IPS DF 4.7 (cell line): Measurements from ENCODE around the gene CD27.
"Not testable (repeated sequence)": the region's sequence is repeated elsewhere in the genome, so short reads cannot be mapped to it uniquely, and the experiment has no call there.

Experiments
- DNase-seq: peaks from one replicate; pipeline ENCODE4 v3.0.0-alpha.2; 2013; ENCODE audit warnings: low spot score; ENCODE audit errors: extremely low read depth

The CD27 gene

DNA sequence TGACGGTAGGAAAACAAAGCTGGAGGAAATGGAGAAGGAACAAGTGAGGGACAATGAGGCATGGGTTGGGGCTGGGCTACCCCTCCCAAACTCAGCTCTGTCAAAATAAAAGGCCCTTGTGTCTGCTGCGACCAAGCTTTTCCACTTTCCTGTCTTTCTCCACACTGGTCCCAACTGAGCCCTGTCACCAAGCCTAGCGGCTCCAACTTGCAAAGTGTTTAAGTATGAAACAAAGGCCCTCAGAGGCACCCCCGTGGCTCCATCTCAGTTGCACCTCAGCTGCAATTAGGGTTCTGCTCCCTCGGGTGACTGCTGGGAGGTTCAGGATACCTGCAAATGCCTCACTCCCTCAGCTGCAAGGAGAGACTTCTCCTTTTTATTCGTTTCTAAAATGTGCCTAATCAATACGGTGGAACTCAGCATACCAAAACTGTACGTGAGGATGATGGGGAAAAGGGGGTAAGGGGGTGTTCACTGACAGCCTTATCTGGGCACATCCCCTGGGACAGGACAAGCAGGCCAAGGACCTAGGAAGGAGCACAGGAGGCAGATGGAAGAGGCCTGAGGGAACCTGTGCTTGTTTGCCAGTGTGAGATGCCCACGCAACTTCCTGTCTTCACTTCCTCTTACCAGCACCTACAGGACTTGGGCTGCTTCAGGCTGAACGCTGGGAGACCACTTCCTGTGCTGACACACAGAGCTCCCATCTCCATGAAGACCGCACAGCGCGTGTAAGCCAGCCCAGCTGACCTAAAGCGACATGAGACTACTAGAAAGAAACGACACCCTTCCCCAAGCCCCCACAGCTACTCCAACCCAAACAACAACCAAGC, 16.9 kb downstream of the CD27 start:
- no peak for DNase-seq

DNA sequence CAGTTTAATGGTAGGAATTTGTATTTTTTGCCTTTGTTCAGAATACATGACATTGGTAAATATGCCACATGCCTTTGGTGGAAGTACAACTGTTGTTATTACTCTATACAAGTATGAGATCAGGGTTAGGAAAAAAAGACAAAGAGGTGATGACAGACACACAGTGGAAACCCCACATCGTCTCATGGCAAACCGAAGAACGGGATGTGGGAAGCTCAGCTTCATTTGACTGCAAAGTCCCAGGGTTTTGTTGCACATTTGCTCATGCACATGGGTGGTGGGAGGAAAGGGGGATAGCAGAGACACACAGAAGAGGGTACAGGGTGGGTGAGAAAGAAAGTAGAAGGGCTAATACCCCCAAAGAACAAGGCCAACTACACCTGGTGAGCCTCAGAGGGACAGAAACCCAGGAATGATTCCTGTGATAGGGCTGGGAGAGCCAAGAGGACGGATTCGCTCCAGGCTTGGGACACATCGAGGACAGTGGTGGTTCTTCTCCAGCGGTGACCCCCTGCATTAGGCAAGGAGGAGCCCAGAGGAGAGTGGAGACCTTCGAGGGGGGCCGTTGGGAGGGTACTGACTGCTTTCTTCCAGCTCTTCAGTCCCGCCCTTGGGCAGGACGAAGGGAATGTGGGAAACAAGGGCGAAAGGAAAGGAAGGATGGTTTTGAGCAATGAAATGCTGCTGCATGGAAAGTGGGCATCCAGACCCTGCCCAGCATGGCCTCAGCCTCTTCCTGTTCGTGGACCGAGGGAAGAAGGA, 17.7 kb downstream of the CD27 start:
- no peak for DNase-seq

DNA sequence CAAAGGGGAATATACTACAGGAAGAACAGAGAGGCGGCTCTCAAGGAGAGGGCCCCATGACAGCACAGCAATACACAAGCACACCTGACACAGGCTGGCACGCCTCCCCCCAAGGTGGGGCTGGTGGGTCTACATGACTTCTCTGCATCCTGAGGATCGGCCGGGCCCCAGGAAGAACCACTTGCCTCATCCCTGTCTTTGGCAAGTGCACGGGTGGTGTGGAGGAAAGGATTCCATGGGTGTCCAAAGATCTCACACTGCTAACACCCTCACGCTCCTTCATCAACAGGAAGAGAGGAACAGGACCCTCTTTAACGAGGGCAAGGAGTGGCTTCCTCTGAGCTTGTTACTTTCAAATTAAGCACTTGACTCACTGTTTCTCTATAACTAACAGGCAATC, 18.5 kb downstream of the CD27 start:
- no peak for DNase-seq

DNA sequence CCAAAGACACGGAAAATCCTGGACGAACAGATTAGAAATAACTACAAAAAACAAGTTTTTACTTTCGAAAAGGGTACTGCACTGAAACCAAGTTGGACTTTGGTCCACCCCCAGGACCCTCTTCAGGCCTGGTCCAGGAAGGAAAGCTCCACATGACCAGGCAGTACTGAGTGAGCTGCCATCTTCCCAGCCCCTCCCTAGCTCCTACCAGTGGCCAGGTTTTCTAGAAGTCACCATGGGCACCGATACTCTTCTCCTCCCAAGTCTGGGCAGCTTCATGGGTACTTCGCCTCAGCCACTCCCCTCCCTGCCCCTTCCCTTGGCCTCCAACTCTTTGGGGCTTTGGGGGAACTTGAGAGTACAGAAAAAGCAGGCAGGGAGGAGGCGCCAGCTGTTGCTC, 19.1 kb downstream of the CD27 start:
- no peak for DNase-seq

- no peak for DNase-seq
These were observed 19.8 kb downstream of the CD27 start for GRCh38 chr12:6464531-6464930.

DNA sequence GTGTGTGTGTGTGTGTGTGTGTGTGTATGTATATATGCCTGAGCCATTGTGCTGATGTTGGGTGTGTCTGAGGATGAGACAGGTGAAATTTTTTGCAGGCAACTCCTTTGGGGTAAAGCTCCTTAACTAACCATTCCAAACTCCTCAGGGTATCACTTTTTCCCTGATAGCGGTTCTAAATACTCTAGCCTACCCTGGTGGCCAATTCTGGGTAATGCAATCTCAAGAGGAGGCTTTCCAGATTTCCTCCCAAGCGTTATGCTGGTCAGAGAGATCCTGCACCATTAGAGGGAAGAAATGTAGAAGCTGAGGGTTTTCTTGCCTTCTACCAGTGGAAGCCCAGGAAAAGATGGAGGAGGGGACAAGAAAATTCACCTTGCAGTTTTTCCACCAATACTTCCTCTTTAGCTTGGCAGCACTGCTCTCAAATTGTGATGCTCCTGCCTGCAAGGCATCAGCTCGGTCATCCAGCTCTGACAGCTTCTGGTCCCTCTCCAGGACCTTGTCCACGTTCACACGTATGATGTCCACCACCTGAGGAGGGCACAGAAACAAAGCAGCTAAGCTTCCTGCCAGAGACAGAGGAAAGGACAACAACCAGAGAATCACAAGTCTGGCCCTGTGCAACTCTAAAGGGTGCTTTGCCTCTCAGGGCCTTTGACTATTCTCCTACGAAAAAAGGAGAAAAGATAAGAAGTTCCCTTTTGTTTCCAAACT, 20.9 kb downstream of the CD27 start:
- DNase-seq = peak; percentile 68

GRCh38 chr12:6466184-6466573, 21.4 kb downstream of the CD27 start:
- no peak for DNase-seq

DNA sequence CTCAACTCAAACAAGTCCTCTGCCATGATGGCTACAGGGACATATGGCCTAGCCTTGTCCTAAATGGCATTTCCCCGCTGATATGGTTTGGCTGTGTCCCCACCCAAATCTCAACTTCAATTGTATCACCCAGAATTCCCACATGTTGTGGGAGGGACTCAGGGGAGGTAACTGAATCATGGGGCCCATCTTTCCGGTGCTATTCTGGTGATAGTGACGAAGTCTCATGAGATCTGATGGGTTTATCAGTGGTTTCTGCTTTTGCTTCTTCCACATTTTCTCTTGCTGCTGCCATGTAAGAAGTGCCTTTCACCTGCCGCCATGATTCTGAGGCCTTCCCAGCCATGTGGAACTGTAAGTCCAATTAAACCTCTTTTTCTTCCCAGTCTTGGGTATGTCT, 22.0 kb downstream of the CD27 start:
- not testable (repeated sequence) for DNase-seq

DNA sequence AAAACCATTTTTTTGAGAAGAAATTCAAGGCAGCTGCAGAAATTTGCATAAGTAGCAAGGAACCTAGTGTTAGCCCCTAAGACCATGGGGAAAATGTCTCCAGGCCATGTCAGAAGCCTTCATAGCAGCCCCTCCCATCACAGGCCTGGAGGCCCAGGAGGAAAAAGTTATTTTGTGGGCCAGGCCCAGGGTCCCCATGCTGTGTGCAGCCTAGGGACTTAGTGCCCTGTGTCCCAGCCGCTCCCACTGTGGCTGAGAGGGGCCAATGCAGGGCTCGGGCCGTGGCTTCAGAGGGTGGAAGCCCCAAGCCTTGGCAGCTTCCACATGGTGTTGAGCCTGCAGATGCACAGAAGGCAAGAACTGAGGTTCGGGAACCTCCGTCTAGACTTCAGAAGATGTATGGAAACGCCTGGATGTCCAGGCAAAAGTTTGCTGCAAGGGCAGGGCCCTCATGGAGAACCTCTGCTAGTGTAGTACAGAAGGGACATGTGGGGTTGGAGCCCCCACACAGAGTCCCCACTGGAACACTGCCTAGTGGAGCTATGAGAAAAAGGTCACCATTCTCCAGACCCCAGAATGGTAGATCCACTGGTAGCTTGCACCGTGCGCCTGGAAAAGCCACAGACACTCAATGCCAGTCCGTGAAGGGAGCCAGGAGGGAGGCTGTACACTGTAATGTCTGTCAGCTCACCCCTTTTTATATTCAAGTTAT, 23.0 kb downstream of the CD27 start:
- not testable (repeated sequence) for DNase-seq

GRCh38 chr12:6468283-6468575, 23.5 kb downstream of the CD27 start:
- no peak for DNase-seq

DNA sequence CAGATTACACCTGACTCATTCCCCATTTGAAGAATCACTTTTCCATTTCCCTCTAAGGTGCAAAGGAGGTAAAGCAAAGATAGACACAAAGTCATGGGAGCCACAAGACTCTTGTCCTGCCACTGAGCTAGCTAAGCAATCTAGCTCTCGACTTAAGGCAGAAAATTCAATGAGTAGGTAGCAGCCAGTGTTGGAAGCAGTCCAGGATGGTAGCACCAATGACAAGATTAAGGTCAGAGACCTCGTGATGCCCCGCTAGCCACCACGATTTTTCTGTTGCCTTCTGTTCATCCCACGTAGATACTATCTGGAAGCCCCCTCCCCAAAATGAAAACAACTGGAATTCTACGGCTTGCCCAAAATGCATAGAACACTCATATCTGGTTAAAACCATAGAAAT, 24.3 kb downstream of the CD27 start:
- no peak for DNase-seq

DNA sequence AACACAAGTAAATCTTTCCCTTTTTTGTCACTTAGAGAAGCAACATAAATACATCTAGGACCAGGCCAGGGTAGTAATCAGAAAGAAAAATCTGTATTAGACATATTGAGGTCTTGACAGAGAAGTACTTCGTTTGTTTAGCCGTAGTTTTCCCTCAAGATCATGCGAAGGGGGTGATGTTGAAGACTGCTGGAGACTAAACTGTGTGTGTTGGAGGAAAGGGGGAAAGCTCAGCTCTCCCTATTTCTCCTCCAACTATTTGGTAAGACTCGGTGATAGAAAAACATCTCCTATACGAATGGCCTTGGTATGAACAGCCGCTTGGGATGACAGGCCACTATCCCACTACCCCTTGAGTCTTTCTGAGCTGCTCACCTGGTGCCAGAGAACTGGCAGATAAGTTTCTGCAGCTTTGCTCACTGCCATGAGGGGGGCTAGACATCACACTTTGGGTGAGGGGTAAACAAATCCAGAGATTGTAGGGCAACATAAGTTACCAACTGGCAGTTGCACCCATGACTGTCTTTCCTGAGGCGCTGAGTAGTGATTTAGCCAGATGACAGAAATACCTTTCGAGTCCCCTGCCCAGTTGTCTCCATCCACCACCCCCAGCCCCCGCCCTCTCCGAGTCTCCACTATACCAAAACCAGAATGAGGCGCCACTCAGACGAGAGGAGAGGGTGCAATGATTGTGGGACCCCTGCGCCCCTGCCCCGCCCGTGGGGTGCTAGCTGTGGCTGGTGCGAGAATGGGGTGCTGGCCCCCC, 25.0 kb downstream of the CD27 start:
- DNase-seq = no peak

DNA sequence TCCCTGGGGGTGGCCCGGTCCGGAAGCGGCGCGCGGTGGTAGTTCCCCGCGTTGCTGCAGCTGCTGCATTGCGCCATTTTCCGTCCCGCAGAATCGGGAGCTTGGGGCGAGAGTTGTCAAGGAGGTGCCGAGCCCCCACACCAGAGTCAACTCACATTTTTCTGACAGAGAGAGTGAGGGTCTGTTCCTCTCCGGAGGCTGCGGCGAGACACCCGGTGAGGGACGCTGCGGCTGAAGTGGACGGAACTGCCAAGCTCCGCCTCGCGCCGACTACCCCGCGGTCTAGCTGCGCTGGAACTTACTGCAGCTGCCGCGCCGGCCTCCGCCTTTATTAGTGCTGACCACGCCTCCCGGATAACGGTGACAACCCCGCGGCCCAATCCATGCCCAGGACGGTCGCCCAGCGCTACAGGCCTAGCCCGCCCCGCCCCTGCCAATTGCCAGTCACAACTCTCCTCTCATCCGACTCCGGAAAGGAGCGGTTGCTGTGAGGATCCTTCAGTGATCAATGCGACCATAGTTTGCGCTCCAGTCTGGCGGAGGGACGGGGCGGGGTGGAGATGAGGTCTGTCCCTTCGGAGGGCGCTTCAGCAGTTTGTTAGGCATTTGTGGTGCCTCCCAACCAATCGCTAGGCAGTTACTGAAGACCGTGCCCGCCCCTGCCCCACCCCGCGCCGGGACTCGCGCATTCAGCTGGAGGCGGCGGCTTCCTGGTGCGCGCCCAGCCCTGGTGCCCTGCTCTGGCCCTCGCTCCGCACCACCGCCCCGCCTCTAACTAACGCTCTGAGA, 25.8 kb downstream of the CD27 start, which contains the start of gene VAMP1:
TSS of gene VAMP1 (minus strand) at position 303 of the 789 bp plus-strand sequence. CDS start at position 157, 146 bp downstream.
- peak; percentile 85 for DNase-seq

DNA sequence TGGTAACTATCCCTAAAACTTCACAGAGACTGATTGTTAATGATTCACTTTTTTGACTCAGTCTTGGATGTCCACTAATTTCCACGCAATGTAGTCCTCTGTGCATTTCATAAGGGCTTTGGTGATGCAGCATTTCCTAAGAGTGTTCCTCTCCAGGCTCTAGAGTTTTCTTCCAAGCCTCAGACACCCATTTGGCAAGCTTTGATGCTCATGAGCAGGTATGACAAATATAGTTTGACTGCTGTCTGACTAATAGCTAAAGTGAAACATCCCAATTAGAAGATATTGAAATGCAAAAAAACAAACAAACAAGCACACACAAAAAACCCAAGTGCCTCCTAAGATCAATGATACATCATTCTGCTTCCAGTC, 27.2 kb downstream of the CD27 start:
- DNase-seq = no peak

- DNase-seq = no peak
These were observed 27.7 kb downstream of the CD27 start for GRCh38 chr12:6472491-6472890.

DNA sequence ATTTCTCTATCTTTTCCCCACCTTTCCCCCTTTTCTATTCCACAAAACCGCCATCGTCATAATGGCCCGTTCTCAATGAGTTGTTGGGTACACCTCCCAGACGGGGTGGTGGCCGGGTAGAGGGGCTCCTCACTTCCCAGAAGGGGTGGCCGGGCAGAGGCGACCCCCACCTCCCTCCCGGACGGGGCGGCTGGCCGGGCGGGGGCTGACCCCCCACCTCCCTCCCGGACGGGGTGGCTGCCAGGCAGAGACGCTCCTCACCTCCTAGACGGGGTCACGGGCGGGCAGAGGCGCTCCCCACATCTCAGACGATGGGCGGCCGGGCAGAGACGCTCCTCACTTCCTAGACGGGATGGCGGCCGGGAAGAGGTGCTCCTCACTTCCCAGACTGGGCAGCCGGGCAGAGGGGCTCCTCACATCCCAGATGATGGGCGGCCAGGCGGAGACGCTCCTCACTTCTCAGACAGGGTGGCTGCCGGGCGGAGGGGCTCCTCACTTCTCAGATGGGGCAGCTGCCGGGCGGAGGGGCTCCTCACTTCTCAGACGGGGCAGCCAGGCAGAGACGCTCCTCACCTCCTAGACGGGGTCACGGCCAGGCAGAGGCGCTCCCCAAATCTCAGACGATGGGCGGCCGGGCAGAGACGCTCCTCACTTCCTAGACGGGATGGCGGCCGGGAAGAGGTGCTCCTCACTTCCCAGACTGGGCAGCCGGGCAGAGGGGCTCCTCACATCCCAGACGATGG, 30.6 kb downstream of the CD27 start:
- DNase-seq = not testable (repeated sequence)

- DNase-seq = no peak
These were observed 31.7 kb downstream of the CD27 start for GRCh38 chr12:6476489-6476888.

- DNase-seq = not testable (repeated sequence)
These were observed 33.0 kb downstream of the CD27 start for GRCh38 chr12:6477601-6478377.

GRCh38 chr12:6478416-6478815, 33.7 kb downstream of the CD27 start:
- DNase-seq = no peak
